Osteocyte (in vitro differentiated cells): Measurements from ENCODE around the gene USP48. TPM values are rescaled to one million over a fixed set of nuclear protein-coding genes. Genes with fewer than 3 reads are reported as not detected.

Experiments
- DNase-seq: peaks from one replicate; pipeline ENCODE4 v3.0.0; 2021; ENCODE audit warnings: mixed read lengths; ENCODE audit not compliant: unreplicated experiment; ENCODE audit errors: extremely low spot score
- H3K27ac Mint-ChIP-seq: one replicate; pipeline ENCODE4 v1.8.0; 2021; ENCODE audit warnings: mild to moderate bottlenecking, mixed read lengths; ENCODE audit not compliant: unreplicated experiment
- H3K27me3 Mint-ChIP-seq: one replicate; pipeline ENCODE4 v1.8.0; 2021; ENCODE audit warnings: mixed read lengths; ENCODE audit not compliant: unreplicated experiment
- H3K36me3 Mint-ChIP-seq: one replicate; pipeline ENCODE4 v1.8.0; 2021; ENCODE audit warnings: mixed read lengths; ENCODE audit not compliant: unreplicated experiment
- H3K4me1 Mint-ChIP-seq: one replicate; pipeline ENCODE4 v1.8.0; 2021; ENCODE audit warnings: mixed read lengths; ENCODE audit not compliant: unreplicated experiment
- H3K4me3 Mint-ChIP-seq: one replicate; pipeline ENCODE4 v1.8.0; 2021; ENCODE audit warnings: mild to moderate bottlenecking, moderate library complexity, mixed read lengths; ENCODE audit not compliant: unreplicated experiment
- H3K9me3 Mint-ChIP-seq: one replicate; pipeline ENCODE4 v1.8.0; 2021; ENCODE audit warnings: mixed read lengths; ENCODE audit not compliant: unreplicated experiment
- CTCF ChIP-seq: fragments of 200-600 bp; sonication (generic); IDR thresholded peaks from 2 replicates; pipeline ENCODE4 v1.5.0; 2021; ENCODE audit warnings: antibody characterized with exemption, mild to moderate bottlenecking, moderate library complexity
- total RNA-seq: library from RNA; stranded (reverse); gene quantifications from 2 replicates; pipeline ENCODE4 v1.2.1, GENCODE V29; 2021

The USP48 gene
- total RNA-seq, 1 donor from 2014 or later, result 73.6 TPM

- peaks cover 20% of the 10 kb centered on the region for H3K27me3 Mint-ChIP-seq
- H3K4me3 Mint-ChIP-seq, result no peak overlapping the region
- no peaks in the 10 kb centered on the region for H3K36me3 Mint-ChIP-seq
- no peaks in the 10 kb centered on the region for H3K9me3 Mint-ChIP-seq
- peaks cover 14% of the 10 kb centered on the region for H3K4me1 Mint-ChIP-seq
- no peak for DNase-seq
- no peak overlapping the region for H3K27ac Mint-ChIP-seq
- no peak for TF ChIP-seq CTCF
Measured at GRCh38 chr1:21653744-21654100, 129.2 kb downstream of the USP48 start.

GRCh38 chr1:21652937-21653743 is 129.8 kb downstream of the USP48 start:
- DNase-seq, result no peak
- Mint-ChIP-seq H3K4me1 (peaks cover 14% of the 10 kb centered on the region), H3K36me3 (no peaks in the 10 kb centered on the region), H3K27me3 (peaks cover 21% of the 10 kb centered on the region), H3K9me3 (no peaks in the 10 kb centered on the region), H3K4me3 (peak overlapping the region; percentile 71), H3K27ac (no peak overlapping the region)
- TF ChIP-seq CTCF, result no peak

GRCh38 chr1:21652101-21652936 is 130.6 kb downstream of the USP48 start:
- H3K27ac Mint-ChIP-seq, result no peak overlapping the region
- H3K27me3 Mint-ChIP-seq, result peaks cover 23% of the 10 kb centered on the region
- no peak for TF ChIP-seq CTCF
- H3K4me1 Mint-ChIP-seq, result peaks cover 14% of the 10 kb centered on the region
- no peaks in the 10 kb centered on the region for H3K36me3 Mint-ChIP-seq
- DNase-seq, result no peak
- H3K4me3 Mint-ChIP-seq, result peak overlapping the region; percentile 71
- no peaks in the 10 kb centered on the region for H3K9me3 Mint-ChIP-seq

- DNase-seq, result no peak
- Mint-ChIP-seq H3K9me3 (no peaks in the 10 kb centered on the region), H3K27ac (no peak overlapping the region), H3K27me3 (peaks cover 23% of the 10 kb centered on the region), H3K4me3 (peak overlapping the region; percentile 75), H3K36me3 (no peaks in the 10 kb centered on the region), H3K4me1 (peaks cover 10% of the 10 kb centered on the region)
- TF ChIP-seq CTCF, result no peak
Measured at GRCh38 chr1:21651214-21652042, 131.5 kb downstream of the USP48 start.
